Sigmoid colon (tissue), 7 donors: Measurements from ENCODE around the gene GJC2. TPM values are rescaled to one million over a fixed set of nuclear protein-coding genes. Genes with fewer than 3 reads are reported as not detected.

Experiments used
- DNase-seq: peaks from one replicate; pipeline ENCODE4 v3.0.0-alpha.2; 2019
- H3K27ac ChIP-seq, 4 donors: fragments of 200-600 bp; sonication (generic); one replicate each; pipeline ENCODE4 v1.5.1; 2016 to 2019; ENCODE audit warnings: mild to moderate bottlenecking in 1 of 4
- H3K27me3 ChIP-seq, 3 donors: fragments of 200-600 bp; sonication (generic); one replicate each; pipeline ENCODE4 v1.5.1; 2019; ENCODE audit warnings: mild to moderate bottlenecking in 1 of 3
- H3K36me3 ChIP-seq, 4 donors: fragments of 200-600 bp; sonication (generic); one replicate each; pipeline ENCODE4 v1.5.1; 2016 to 2019
- H3K4me1 ChIP-seq, 4 donors: fragments of 200-600 bp; sonication (generic); one replicate each; pipeline ENCODE4 v1.5.1; 2017 to 2019
- H3K4me3 ChIP-seq, 4 donors: fragments of 200-600 bp; sonication (generic); one replicate each; pipeline ENCODE4 v1.5.1; 2017 to 2019; ENCODE audit warnings: mild to moderate bottlenecking in 2 of 4, moderate library complexity in 1 of 4
- H3K9me3 ChIP-seq, 4 donors: fragments of 200-600 bp in 3 of 4; sonication (generic) in 3 of 4; one replicate each; pipeline versions ENCODE4 v1.5.1 to v1.6.1; 2013 to 2019
- CTCF ChIP-seq, 4 experiments: fragments of 450-650 bp in 3 of 4; fragments of 200-600 bp in 1 of 4; IDR thresholded peaks; one replicate each; pipeline ENCODE4 v1.5.1; 2016 to 2019; ENCODE audit warnings: antibody characterized with exemption in 4 of 4, mild to moderate bottlenecking in 3 of 4, moderate library complexity in 2 of 4
- EP300 ChIP-seq, 4 donors: sonication (generic); formaldehyde crosslinking; IDR thresholded peaks; one replicate each; pipeline ENCODE4 v1.6.1; 2017; ENCODE audit warnings: antibody characterized with exemption in 4 of 4
- POLR2A ChIP-seq, 2 donors: fragments of 450-650 bp; IDR thresholded peaks; one replicate each; pipeline ENCODE4 v1.6.1; 2016; ENCODE audit warnings: antibody characterized with exemption in 2 of 2, mild to moderate bottlenecking in 2 of 2, moderate library complexity in 2 of 2
- POLR2AphosphoS5 ChIP-seq, 4 donors: sonication (generic); formaldehyde crosslinking; IDR thresholded peaks; one replicate each; pipeline ENCODE4 v1.6.1; 2017; ENCODE audit warnings: antibody characterized with exemption in 4 of 4
- WGBS, 2 donors: extraction: QIAGEN DNeasy Blood & Tissue Kit; methylation state at CpG; one replicate each; pipeline ENCODE4 v1.1.7; 2013; 5-methylcytosine and 5-hydroxymethylcytosine counted together
- intact Hi-C: fragments of 100-400 bp; cut with DNase I; formaldehyde crosslinking; loops from one replicate; pipeline ENCODE4 v1.15.1; 2023
- polyA plus RNA-seq, 3 donors: library from polyadenylated mRNA; stranded (reverse); fragments of 200-250 nt; gene quantifications; one replicate each; pipeline ENCODE4 v1.2.3, GENCODE V29; 2013
- total RNA-seq, 4 donors: library from RNA; depleted of rRNA; stranded (reverse); fragments of >200 nt; gene quantifications; one replicate each; pipeline ENCODE4 v1.1.0, GENCODE V29; 2016
- donor health status: healthy with polysubstance abuse.
- donor health status: Bipolar disorder and iron deficiency.
- donor health status: healthy.

GJC2 gene
- total and polyA plus RNA-seq, 7 donors, result 0.60 to 6.4 (median 4.3) TPM; not detected in 1

- H3K27ac ChIP-seq, result no peak overlapping the region
- H3K9me3 ChIP-seq, result no peaks in the 10 kb centered on the region
- no peak for DNase-seq
- no peak overlapping the region for H3K4me3 ChIP-seq
- peaks cover 0 to 26% (median 0%) of the 10 kb centered on the region in 3 donors for H3K27me3 ChIP-seq
- H3K36me3 ChIP-seq, result no peaks in the 10 kb centered on the region
- TF ChIP-seq EP300 (IDR thresholded peaks at IDR 0.05), result no peak
- TF ChIP-seq CTCF (IDR thresholded peaks at IDR 0.05), result no peak
- TF ChIP-seq POLR2AphosphoS5 (IDR thresholded peaks at IDR 0.05), result no peak
- no peak for TF ChIP-seq POLR2A (IDR thresholded peaks at IDR 0.05)
- 90 to 92% methylated on average over 2 of the region's 2 CpGs for WGBS, 2 donors
- intact Hi-C loops, result loop anchor here (5.0 to 10.0 kb wide), 5 partner anchors 36 to 353 kb away; partner anchors contain the start of genes IBA57 and RNF187
- peaks cover 0 to 8% (median 3%) of the 10 kb centered on the region in 4 donors for H3K4me1 ChIP-seq
Measured at GRCh38 chr1:228131766-228132165, 18.0 kb upstream of the GJC2 start.

GRCh38 chr1:228134591-228134990 is 15.1 kb upstream of the GJC2 start:
- Histone ChIP-seq H3K27ac (no peak overlapping the region), H3K36me3 (no peaks in the 10 kb centered on the region), H3K4me1 (peaks cover 0 to 10% (median 4%) of the 10 kb centered on the region in 4 donors), H3K4me3 (no peak overlapping the region), H3K9me3 (no peaks in the 10 kb centered on the region), H3K27me3 (peaks cover 0 to 4% (median 0%) of the 10 kb centered on the region in 3 donors)
- no peak for DNase-seq
- WGBS, 2 donors, result 90% methylated on average over 12 of the region's 12 CpGs
- intact Hi-C loops, result loop anchor here (5.0 to 10.0 kb wide), 5 partner anchors 33 to 350 kb away; partner anchors contain the start of genes IBA57 and RNF187
- TF ChIP-seq POLR2AphosphoS5 (IDR thresholded peaks at IDR 0.05), result no peak
- TF ChIP-seq CTCF (IDR thresholded peaks at IDR 0.05), result no peak
- TF ChIP-seq EP300 (IDR thresholded peaks at IDR 0.05), result no peak
- no peak for TF ChIP-seq POLR2A (IDR thresholded peaks at IDR 0.05)

- no peaks in the 10 kb centered on the region for H3K9me3 ChIP-seq
- no peak overlapping the region for H3K27ac ChIP-seq
- no peak for DNase-seq
- no peaks in the 10 kb centered on the region for H3K27me3 ChIP-seq
- intact Hi-C loops, result loop anchor here (5.0 to 10.0 kb wide), 5 partner anchors 40 to 348 kb away; partner anchors contain the start of genes RNF187 and TRIM11
- H3K36me3 ChIP-seq, result no peaks in the 10 kb centered on the region
- TF ChIP-seq POLR2A (IDR thresholded peaks at IDR 0.05) (no peak), CTCF (IDR thresholded peaks at IDR 0.05) (no peak), EP300 (IDR thresholded peaks at IDR 0.05) (no peak), POLR2AphosphoS5 (IDR thresholded peaks at IDR 0.05) (no peak)
- H3K4me1 ChIP-seq, result peaks cover 0 to 16% (median 12%) of the 10 kb centered on the region in 4 donors
- 11 to 40% methylated on average over 1 of the region's 1 CpG for WGBS, 2 donors
- H3K4me3 ChIP-seq, result no peak overlapping the region
Measured at GRCh38 chr1:228136901-228137300, 12.8 kb upstream of the GJC2 start.

- Histone ChIP-seq H3K9me3 (no peaks in the 10 kb centered on the region), H3K4me1 (peaks cover 0 to 39% (median 36%) of the 10 kb centered on the region in 4 donors), H3K27ac (peak overlapping the region; percentile 93 to 99 (median 96)), H3K36me3 (no peaks in the 10 kb centered on the region), H3K4me3 (peak overlapping the region; percentile 70 to 96 (median 88)), H3K27me3 (no peaks in the 10 kb centered on the region)
- intact Hi-C loops, result loop anchor here (2.0 to 10.0 kb wide), 6 partner anchors 31 to 345 kb away; partner anchors contain the start of genes MRPL55, RNF187 and TRIM11
- 20 to 25% methylated on average over 30 of the region's 30 CpGs for WGBS, 2 donors
- TF ChIP-seq CTCF (IDR thresholded peaks at IDR 0.05) (no peak), EP300 (IDR thresholded peaks at IDR 0.05) (no peak), POLR2A (IDR thresholded peaks at IDR 0.05) (peak in 1 of 2 donors; percentile 18), POLR2AphosphoS5 (IDR thresholded peaks at IDR 0.05) (peak in 1 of 4 donors; percentile 77)
- no peak for DNase-seq
Measured at GRCh38 chr1:228139406-228139930, 10.3 kb upstream of the GJC2 start.
